Uterus (tissue), 4 donors: ENCODE measurements around the gene SLC6A19. TPM values are rescaled to one million over a fixed set of nuclear protein-coding genes. Genes with fewer than 3 reads are reported as not detected.

ENCODE experiments used
- DNase-seq, 2 donors: peaks; one replicate each; pipeline ENCODE4 v3.0.0-alpha.2; 2019 to 2020
- H3K27ac ChIP-seq, 2 donors: fragments of 200-600 bp; sonication (generic); 1 replicate in 1 of 2; 2 replicates in 1 of 2; pipeline ENCODE4 v1.5.1; 2016 to 2018
- H3K27me3 ChIP-seq, 2 donors: fragments of 200-600 bp; sonication (generic); one replicate each; pipeline ENCODE4 v1.5.1; 2018 to 2019; ENCODE audit warnings: control low read depth in 1 of 2
- H3K36me3 ChIP-seq, 2 donors: fragments of 200-600 bp; sonication (generic); one replicate each; pipeline ENCODE4 v1.5.1; 2019; ENCODE audit warnings: control low read depth in 1 of 2
- H3K4me1 ChIP-seq, 2 donors: fragments of 200-600 bp; sonication (generic); one replicate each; pipeline ENCODE4 v1.5.1; 2018 to 2019; ENCODE audit warnings: control low read depth in 1 of 2
- H3K4me3 ChIP-seq, 2 donors: fragments of 200-600 bp; sonication (generic); 1 replicate in 1 of 2; 2 replicates in 1 of 2; pipeline ENCODE4 v1.5.1; 2018 to 2019; ENCODE audit warnings: mild to moderate bottlenecking in 1 of 2
- H3K9me3 ChIP-seq, 2 donors: fragments of 200-600 bp; sonication (generic); one replicate each; pipeline ENCODE4 v1.5.1; 2019; ENCODE audit warnings: control low read depth in 1 of 2
- POLR2A ChIP-seq, 2 donors: fragments of 450-650 bp; IDR thresholded peaks; one replicate each; pipeline ENCODE4 v1.6.1; 2016; ENCODE audit warnings: antibody characterized with exemption in 2 of 2, mild to moderate bottlenecking in 1 of 2, moderate library complexity in 1 of 2
- intact Hi-C: fragments of 100-400 bp; cut with DNase I; formaldehyde crosslinking; loops from one replicate; pipeline ENCODE4 v1.15.1; 2023; ENCODE audit warnings: low total_unique reads
- total RNA-seq, 4 donors: library from RNA; depleted of rRNA in 3 of 4; stranded (reverse); fragments of >200 nt in 3 of 4; gene quantifications; one replicate each; pipeline versions ENCODE4 v1.1.0 to v1.2.4, GENCODE V29; 2014 to 2023
- TF ChIP-seq, protein P1 (sequence below), 4 experiments: fragments of 200-600 bp in 2 of 4; fragments of 450-650 bp in 2 of 4; sonication (generic) in 2 of 4; IDR thresholded peaks; one replicate each; pipeline ENCODE4 v1.5.1; 2016 to 2019; ENCODE audit warnings: antibody characterized with exemption in 4 of 4, mild to moderate bottlenecking in 2 of 4, moderate library complexity in 1 of 4
- donor health status: DM: yes; HTN: yes; CAD: no.

SLC6A19 gene
- total RNA-seq, 4 donors from 2014 or later: under 0.01 TPM; not detected in 3

DNA sequence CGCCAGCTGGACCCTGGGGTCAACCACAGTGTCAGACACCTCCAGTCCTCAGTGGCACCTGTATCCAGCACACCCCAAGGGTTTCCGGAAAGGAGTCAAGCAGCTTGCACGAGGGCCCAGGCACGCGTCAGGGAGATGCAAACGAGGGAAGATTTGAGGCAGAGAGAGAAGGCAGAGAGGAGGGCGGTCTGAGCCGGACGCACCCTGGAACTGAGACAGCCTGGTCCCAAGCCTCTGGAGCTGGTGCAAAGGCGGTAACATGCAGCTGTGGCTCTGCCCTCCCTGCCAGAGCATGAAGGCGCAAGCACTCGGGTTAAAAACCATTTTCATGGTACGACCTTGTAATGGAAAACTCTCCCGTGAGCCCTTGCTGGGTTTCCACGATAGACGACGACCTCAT, 56.0 kb downstream of the SLC6A19 start:
- H3K9me3 ChIP-seq: no peaks in the 10 kb centered on the region
- no peaks in the 10 kb centered on the region for H3K4me1 ChIP-seq
- H3K4me3 ChIP-seq: no peak overlapping the region
- TF ChIP-seq POLR2A (IDR thresholded peaks at IDR 0.05): no peak
- TF ChIP-seq, protein P1, sequence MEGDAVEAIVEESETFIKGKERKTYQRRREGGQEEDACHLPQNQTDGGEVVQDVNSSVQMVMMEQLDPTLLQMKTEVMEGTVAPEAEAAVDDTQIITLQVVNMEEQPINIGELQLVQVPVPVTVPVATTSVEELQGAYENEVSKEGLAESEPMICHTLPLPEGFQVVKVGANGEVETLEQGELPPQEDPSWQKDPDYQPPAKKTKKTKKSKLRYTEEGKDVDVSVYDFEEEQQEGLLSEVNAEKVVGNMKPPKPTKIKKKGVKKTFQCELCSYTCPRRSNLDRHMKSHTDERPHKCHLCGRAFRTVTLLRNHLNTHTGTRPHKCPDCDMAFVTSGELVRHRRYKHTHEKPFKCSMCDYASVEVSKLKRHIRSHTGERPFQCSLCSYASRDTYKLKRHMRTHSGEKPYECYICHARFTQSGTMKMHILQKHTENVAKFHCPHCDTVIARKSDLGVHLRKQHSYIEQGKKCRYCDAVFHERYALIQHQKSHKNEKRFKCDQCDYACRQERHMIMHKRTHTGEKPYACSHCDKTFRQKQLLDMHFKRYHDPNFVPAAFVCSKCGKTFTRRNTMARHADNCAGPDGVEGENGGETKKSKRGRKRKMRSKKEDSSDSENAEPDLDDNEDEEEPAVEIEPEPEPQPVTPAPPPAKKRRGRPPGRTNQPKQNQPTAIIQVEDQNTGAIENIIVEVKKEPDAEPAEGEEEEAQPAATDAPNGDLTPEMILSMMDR (IDR thresholded peaks at IDR 0.05): no peak
- intact Hi-C loops: no loop called here
- H3K27ac ChIP-seq: no peak overlapping the region
- no peak for DNase-seq
- H3K27me3 ChIP-seq: no peaks in the 10 kb centered on the region
- no peaks in the 10 kb centered on the region for H3K36me3 ChIP-seq

DNA sequence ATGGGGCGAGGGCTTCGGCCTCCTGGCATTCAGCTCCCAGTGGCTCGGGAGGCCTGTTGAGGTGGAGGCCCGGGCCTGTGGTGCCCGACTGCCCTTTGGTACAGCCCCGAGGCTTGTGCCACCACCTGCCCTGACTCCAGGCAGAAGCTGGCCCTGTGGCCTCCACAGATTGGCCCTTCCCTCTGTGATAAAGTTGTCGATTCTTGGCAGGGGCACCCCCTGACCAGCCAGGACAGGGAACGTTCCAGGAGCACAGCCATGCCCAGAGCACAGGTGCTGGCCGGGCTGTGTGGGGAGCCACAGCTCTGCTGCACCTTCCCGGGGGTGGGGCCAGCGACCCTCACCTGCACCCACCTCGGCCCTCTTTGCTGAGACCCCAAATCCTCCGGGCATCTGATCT, 56.4 kb downstream of the SLC6A19 start:
- intact Hi-C loops: no loop called here
- H3K27me3 ChIP-seq: no peaks in the 10 kb centered on the region
- H3K4me3 ChIP-seq: no peak overlapping the region
- no peaks in the 10 kb centered on the region for H3K36me3 ChIP-seq
- H3K4me1 ChIP-seq: no peaks in the 10 kb centered on the region
- TF ChIP-seq, protein P1 (IDR thresholded peaks at IDR 0.05): no peak
- no peaks in the 10 kb centered on the region for H3K9me3 ChIP-seq
- DNase-seq: no peak
- H3K27ac ChIP-seq: no peak overlapping the region

DNA sequence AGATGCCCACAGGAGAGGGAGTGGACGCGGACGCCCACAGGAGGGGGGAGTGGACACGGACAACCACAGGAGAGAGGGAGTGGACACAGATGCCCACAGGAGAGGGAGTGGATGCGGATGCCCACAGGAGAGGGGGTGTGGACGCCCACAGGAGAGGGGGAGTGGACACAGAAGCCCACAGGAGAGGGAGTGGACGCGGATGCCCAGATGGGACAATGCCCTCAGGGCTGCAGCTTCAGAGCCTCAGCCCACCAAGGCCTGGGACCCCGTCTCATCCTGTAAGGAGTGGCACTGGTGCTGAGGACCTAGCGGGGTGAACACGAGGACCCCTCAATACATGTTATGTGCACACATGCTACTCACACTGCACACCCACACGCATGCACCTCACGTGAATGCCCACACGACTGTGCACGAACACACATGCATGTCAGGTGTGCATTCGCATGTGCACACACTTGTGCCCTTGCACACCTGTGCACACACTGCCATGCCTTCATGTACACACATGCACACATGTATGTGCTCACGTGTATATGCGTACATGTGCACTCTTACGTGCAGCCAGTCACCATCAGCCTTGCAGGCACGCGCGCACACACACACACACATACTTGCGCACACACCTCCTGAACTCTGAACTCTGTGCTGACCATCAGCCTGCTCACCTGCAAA, 58.5 kb downstream of the SLC6A19 start:
- TF ChIP-seq POLR2A (IDR thresholded peaks at IDR 0.05): no peak
- TF ChIP-seq, protein P1 (IDR thresholded peaks at IDR 0.05): no peak
- intact Hi-C loops: no loop called here
- no peaks in the 10 kb centered on the region for H3K9me3 ChIP-seq

DNA sequence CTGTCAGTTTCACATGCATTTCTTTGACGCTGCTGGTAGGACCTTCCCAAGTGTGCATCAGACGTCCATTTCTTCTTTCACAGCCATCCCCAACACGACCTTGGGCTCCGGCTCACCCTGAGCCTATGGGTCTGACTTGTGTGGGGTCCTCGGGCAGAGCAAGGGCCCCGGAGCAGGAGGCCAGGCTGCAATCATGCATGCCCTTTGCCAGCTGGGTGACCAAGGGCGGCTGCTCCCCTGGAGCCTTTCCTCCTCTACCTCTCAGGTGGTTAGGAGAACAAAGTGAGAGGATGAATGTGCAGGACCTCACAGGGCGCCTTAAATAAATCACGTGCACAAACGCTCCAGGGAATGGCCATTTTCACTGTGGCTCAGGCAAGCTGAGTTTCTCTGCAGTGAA, 60.2 kb downstream of the SLC6A19 start:
- Histone ChIP-seq H3K4me3 (no peak overlapping the region), H3K4me1 (no peaks in the 10 kb centered on the region), H3K27me3 (no peaks in the 10 kb centered on the region), H3K27ac (no peak overlapping the region), H3K36me3 (no peaks in the 10 kb centered on the region), H3K9me3 (no peaks in the 10 kb centered on the region)
- intact Hi-C loops: no loop called here
- no peak for DNase-seq
- TF ChIP-seq, protein P1 (IDR thresholded peaks at IDR 0.05): no peak

More for the DNA sequence above, 58.5 kb downstream of the SLC6A19 start:
- no peaks in the 10 kb centered on the region for H3K4me1 ChIP-seq
- H3K4me3 ChIP-seq: no peak overlapping the region
- H3K27ac ChIP-seq: no peak overlapping the region
- no peaks in the 10 kb centered on the region for H3K27me3 ChIP-seq
- DNase-seq: no peak
- no peaks in the 10 kb centered on the region for H3K36me3 ChIP-seq

DNA sequence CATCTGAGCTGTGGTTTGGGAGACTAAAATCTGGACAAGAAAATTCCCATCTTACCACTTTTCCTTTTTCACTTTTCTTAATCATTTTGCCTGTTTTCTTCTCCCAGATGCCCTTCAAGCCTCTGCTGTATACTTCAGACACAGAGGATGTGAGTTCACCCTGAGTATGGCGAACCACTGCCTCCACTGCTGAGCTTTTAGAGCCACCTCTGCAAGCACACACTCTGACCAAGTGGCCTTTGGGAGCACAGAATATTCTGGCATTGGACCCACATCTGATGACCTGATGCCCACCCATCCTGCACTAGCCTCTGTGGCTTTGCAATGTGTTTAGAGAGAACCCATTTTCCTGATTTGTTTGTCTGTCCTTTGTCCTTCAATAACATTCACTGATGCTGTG, 61.0 kb downstream of the SLC6A19 start:
- no peak overlapping the region for H3K4me3 ChIP-seq
- no peaks in the 10 kb centered on the region for H3K27me3 ChIP-seq
- H3K9me3 ChIP-seq: no peaks in the 10 kb centered on the region
- intact Hi-C loops: no loop called here
- H3K4me1 ChIP-seq: no peaks in the 10 kb centered on the region
- no peaks in the 10 kb centered on the region for H3K36me3 ChIP-seq
- no peak overlapping the region for H3K27ac ChIP-seq
- TF ChIP-seq, protein P1 (IDR thresholded peaks at IDR 0.05): no peak
- no peak for TF ChIP-seq POLR2A (IDR thresholded peaks at IDR 0.05)
- DNase-seq: no peak
